Astrocyte of the cerebellum (primary cell): ENCODE measurements around the gene GPR12.

ENCODE experiments used
- DNase-seq: peaks from one replicate; pipeline ENCODE4 v3.0.0-alpha.2; 2011; ENCODE audit warnings: low read depth
- H3K4me3 ChIP-seq: 2 replicates; pipeline ENCODE4 v1.5.1; 2011; ENCODE audit warnings: mild to moderate bottlenecking, low read depth, low read length, moderate library complexity
- CTCF ChIP-seq: IDR thresholded peaks from 2 replicates; pipeline ENCODE4 v1.5.1; 2012; ENCODE audit warnings: low read length, low read depth, moderate library complexity, mild to moderate bottlenecking; ENCODE audit errors: missing control alignments
- in situ Hi-C: cut with HindIII; loops from 2 replicates; pipeline ENCODE4 v1.10.0; 2017; ENCODE audit warnings: low sequenced_read_pairs

GPR12 gene

GRCh38 chr13:26716984-26717383 lies 43.6 kb downstream of the GPR12 start:
- no peak for DNase-seq
- TF ChIP-seq CTCF, result no peak
- H3K4me3 ChIP-seq, result no peak overlapping the region
- in situ Hi-C loops, result no loop called here

- no peak overlapping the region for H3K4me3 ChIP-seq
- no peak for DNase-seq
- in situ Hi-C loops, result no loop called here
- no peak for TF ChIP-seq CTCF
These were observed 47.2 kb downstream of the GPR12 start for GRCh38 chr13:26713341-26713740.

- TF ChIP-seq CTCF, result no peak
- DNase-seq, result no peak
- no peak overlapping the region for H3K4me3 ChIP-seq
- in situ Hi-C loops, result no loop called here
These were observed 49.4 kb downstream of the GPR12 start for GRCh38 chr13:26711211-26711610.

- no peak for TF ChIP-seq CTCF
- in situ Hi-C loops, result no loop called here
- no peak for DNase-seq
These were observed 50.4 kb downstream of the GPR12 start for GRCh38 chr13:26710166-26710565.

GRCh38 chr13:26709461-26709860 lies 51.1 kb downstream of the GPR12 start:
- DNase-seq, result no peak
- TF ChIP-seq CTCF, result no peak
- in situ Hi-C loops, result no loop called here
- H3K4me3 ChIP-seq, result no peak overlapping the region

More at GRCh38 chr13:26710166-26710565, 50.4 kb downstream of the GPR12 start:
- H3K4me3 ChIP-seq, result no peak overlapping the region

GRCh38 chr13:26708007-26708297 lies 52.6 kb downstream of the GPR12 start:
- no peak overlapping the region for H3K4me3 ChIP-seq
- no peak for DNase-seq
- in situ Hi-C loops, result no loop called here
- no peak for TF ChIP-seq CTCF

- peak; percentile 9 for DNase-seq
These were observed 53.2 kb downstream of the GPR12 start for GRCh38 chr13:26707122-26708006.

More at GRCh38 chr13:26707122-26708006, 53.2 kb downstream of the GPR12 start:
- in situ Hi-C loops, result no loop called here
- peak; percentile 70 for TF ChIP-seq CTCF
- no peak overlapping the region for H3K4me3 ChIP-seq
